ENCODE measurements around the gene QTRT2. TPM values are rescaled to one million over a fixed set of nuclear protein-coding genes. Genes with fewer than 3 reads are reported as not detected.

Gene QTRT2
- total RNA-seq, 1 experiment from 2014 or later = 44.3 TPM

GRCh38 chr3:114060906-114061655 is 4.5 kb downstream of the QTRT2 start:
- H3K27me3 Mint-ChIP-seq (ENCODE audit: unreplicated experiment) = no peaks in the 10 kb centered on the region
- no peak for DNase-seq
- no peak overlapping the region for H3K27ac Mint-ChIP-seq (ENCODE audit: unreplicated experiment)
- peaks cover 23% of the 10 kb centered on the region for H3K36me3 Mint-ChIP-seq (ENCODE audit: insufficient read depth, unreplicated experiment)
- H3K4me3 Mint-ChIP-seq (ENCODE audit: low read depth, unreplicated experiment) = no peak overlapping the region
- intact Hi-C loops (cut with micrococcal nuclease; ENCODE audit: unreplicated experiment) = no loop called here
- H3K4me1 Mint-ChIP-seq (ENCODE audit: low read depth, unreplicated experiment) = peaks cover 16% of the 10 kb centered on the region
- TF ChIP-seq, protein P1, sequence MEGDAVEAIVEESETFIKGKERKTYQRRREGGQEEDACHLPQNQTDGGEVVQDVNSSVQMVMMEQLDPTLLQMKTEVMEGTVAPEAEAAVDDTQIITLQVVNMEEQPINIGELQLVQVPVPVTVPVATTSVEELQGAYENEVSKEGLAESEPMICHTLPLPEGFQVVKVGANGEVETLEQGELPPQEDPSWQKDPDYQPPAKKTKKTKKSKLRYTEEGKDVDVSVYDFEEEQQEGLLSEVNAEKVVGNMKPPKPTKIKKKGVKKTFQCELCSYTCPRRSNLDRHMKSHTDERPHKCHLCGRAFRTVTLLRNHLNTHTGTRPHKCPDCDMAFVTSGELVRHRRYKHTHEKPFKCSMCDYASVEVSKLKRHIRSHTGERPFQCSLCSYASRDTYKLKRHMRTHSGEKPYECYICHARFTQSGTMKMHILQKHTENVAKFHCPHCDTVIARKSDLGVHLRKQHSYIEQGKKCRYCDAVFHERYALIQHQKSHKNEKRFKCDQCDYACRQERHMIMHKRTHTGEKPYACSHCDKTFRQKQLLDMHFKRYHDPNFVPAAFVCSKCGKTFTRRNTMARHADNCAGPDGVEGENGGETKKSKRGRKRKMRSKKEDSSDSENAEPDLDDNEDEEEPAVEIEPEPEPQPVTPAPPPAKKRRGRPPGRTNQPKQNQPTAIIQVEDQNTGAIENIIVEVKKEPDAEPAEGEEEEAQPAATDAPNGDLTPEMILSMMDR (IDR thresholded peaks at IDR 0.05; ENCODE audit: unreplicated experiment) = no peak
- CTCF ChIA-PET = no interaction called here
- H3K9me3 Mint-ChIP-seq (ENCODE audit: low read depth, unreplicated experiment) = no peaks in the 10 kb centered on the region
- BruUV-seq (replicated peaks) = no TSS peak

DNA sequence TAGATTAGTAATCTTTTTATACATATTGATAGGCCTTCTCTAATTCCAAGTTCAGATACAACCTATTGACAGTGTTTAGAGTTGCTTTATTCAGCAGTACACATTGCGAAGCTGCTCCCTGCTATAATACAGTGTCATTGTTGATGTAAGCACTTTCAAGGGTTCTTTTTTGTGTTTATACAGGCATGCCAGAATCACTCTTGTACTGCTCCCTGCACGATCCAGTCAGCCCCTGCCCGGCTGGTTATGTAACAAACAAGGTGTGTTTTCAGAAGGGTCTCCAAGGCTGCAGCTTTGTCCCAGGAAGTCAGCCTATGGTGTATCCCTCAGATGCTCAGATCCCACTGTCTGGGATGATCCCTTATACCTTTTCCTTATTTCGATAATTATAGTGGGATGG is 11.3 kb downstream of the QTRT2 start:
- no peak overlapping the region for H3K4me3 Mint-ChIP-seq (ENCODE audit: low read depth, unreplicated experiment)
- H3K27me3 Mint-ChIP-seq (ENCODE audit: unreplicated experiment) = no peaks in the 10 kb centered on the region
- intact Hi-C loops (cut with micrococcal nuclease; ENCODE audit: unreplicated experiment) = no loop called here
- H3K4me1 Mint-ChIP-seq (ENCODE audit: low read depth, unreplicated experiment) = no peaks in the 10 kb centered on the region
- peaks cover 16% of the 10 kb centered on the region for H3K36me3 Mint-ChIP-seq (ENCODE audit: insufficient read depth, unreplicated experiment)
- no TSS peak for BruUV-seq (replicated peaks)
- CTCF ChIA-PET = no interaction called here
- TF ChIP-seq, protein P1 (IDR thresholded peaks at IDR 0.05; ENCODE audit: unreplicated experiment) = no peak
- no peak overlapping the region for H3K27ac Mint-ChIP-seq (ENCODE audit: unreplicated experiment)
- DNase-seq = no peak
- no peaks in the 10 kb centered on the region for H3K9me3 Mint-ChIP-seq (ENCODE audit: low read depth, unreplicated experiment)

DNA sequence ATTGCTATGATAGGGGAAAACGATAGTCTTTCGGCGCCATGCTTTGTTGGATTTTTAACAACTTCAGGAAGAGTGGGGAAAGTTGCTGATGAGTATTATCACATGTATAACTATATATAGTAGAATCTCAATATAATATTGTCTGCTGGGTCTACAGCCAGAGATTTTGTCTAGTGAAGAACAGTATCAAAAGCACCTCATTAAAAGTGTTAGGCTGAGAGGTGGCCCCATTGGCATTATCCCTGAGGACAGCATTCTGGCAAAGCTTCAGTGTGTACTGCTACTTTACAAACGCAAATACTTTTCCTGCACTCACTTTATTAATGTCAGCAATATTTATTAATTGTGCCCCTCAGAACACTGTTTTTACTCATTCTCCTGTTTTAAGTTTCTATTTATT is 11.8 kb downstream of the QTRT2 start:
- intact Hi-C loops (cut with micrococcal nuclease; ENCODE audit: unreplicated experiment) = no loop called here
- Mint-ChIP-seq H3K27ac (ENCODE audit: unreplicated experiment) (no peak overlapping the region), H3K4me3 (ENCODE audit: low read depth, unreplicated experiment) (no peak overlapping the region), H3K27me3 (ENCODE audit: unreplicated experiment) (no peaks in the 10 kb centered on the region), H3K36me3 (ENCODE audit: insufficient read depth, unreplicated experiment) (peaks cover 16% of the 10 kb centered on the region), H3K9me3 (ENCODE audit: low read depth, unreplicated experiment) (no peaks in the 10 kb centered on the region), H3K4me1 (ENCODE audit: low read depth, unreplicated experiment) (no peaks in the 10 kb centered on the region)
- CTCF ChIA-PET = no interaction called here
- TF ChIP-seq, protein P1 (IDR thresholded peaks at IDR 0.05; ENCODE audit: unreplicated experiment) = no peak
- DNase-seq = no peak
- no TSS peak for BruUV-seq (replicated peaks)

- no peaks in the 10 kb centered on the region for H3K27me3 Mint-ChIP-seq (ENCODE audit: unreplicated experiment)
- no peak for DNase-seq
- peaks cover 15% of the 10 kb centered on the region for H3K36me3 Mint-ChIP-seq (ENCODE audit: insufficient read depth, unreplicated experiment)
- intact Hi-C loops (cut with micrococcal nuclease; ENCODE audit: unreplicated experiment) = no loop called here
- TF ChIP-seq, protein P1 (IDR thresholded peaks at IDR 0.05; ENCODE audit: unreplicated experiment) = no peak
- H3K9me3 Mint-ChIP-seq (ENCODE audit: low read depth, unreplicated experiment) = no peaks in the 10 kb centered on the region
- no peaks in the 10 kb centered on the region for H3K4me1 Mint-ChIP-seq (ENCODE audit: low read depth, unreplicated experiment)
- H3K4me3 Mint-ChIP-seq (ENCODE audit: low read depth, unreplicated experiment) = no peak overlapping the region
- no TSS peak for BruUV-seq (replicated peaks)
- CTCF ChIA-PET = interaction anchor here (0.6 kb wide), 1 partner anchor 233 kb away, joined by 3 read pairs; the partner anchor contains the start of gene GRAMD1C
- H3K27ac Mint-ChIP-seq (ENCODE audit: unreplicated experiment) = no peak overlapping the region
Observed at GRCh38 chr3:114071786-114072185, 15.2 kb downstream of the QTRT2 start.
